Activated B cell treated with CpG ODN at 0.5 μM for 24 hours (primary cell): ENCODE measurements around the gene VGLL4. TPM values are rescaled to one million over a fixed set of nuclear protein-coding genes. Genes with fewer than 3 reads are reported as not detected.

ENCODE experiments used
- ATAC-seq: fragments of 200-7000 bp; cut with Tn5 transposase; one replicate; pipeline ENCODE4 v1.10.0; 2021; ENCODE audit warnings: low read depth, mild to moderate bottlenecking, moderate library complexity
- CTCF ChIA-PET: fragments of 350-600 bp; sonication (Branson Sonifier 250); formaldehyde crosslinking; loops from one replicate; lab custom pipeline; 2021; ENCODE audit warnings: antibody characterized with exemption; lab: Charles Lee
- POLR2A ChIA-PET: fragments of 350-600 bp; sonication (Branson Sonifier 250); formaldehyde crosslinking; loops from one replicate; lab custom pipeline; 2021; ENCODE audit warnings: antibody characterized with exemption; lab: Charles Lee
- DNase-seq: peaks from one replicate; pipeline ENCODE4 v3.0.0; 2022
- H3K27ac Mint-ChIP-seq: one replicate; pipeline ENCODE4 v1.8.0; 2020; ENCODE audit warnings: mixed read lengths
- H3K27me3 Mint-ChIP-seq: one replicate; pipeline ENCODE4 v1.8.0; 2021; ENCODE audit warnings: mixed read lengths
- H3K36me3 Mint-ChIP-seq: one replicate; pipeline ENCODE4 v1.8.0; 2021; ENCODE audit warnings: low read depth, mixed read lengths
- H3K4me1 Mint-ChIP-seq: one replicate; pipeline ENCODE4 v1.8.0; 2021; ENCODE audit warnings: mixed read lengths
- H3K4me3 Mint-ChIP-seq: one replicate; pipeline ENCODE4 v1.8.0; 2020; ENCODE audit warnings: mild to moderate bottlenecking, mixed read lengths
- H3K9me3 Mint-ChIP-seq: one replicate; pipeline ENCODE4 v1.8.0; 2020; ENCODE audit warnings: mixed read lengths
- intact Hi-C: fragments of 100-400 bp; cut with micrococcal nuclease; formaldehyde crosslinking; loops from one replicate; pipeline ENCODE4 v1.15.1; 2024
- total RNA-seq: library from RNA; stranded (reverse); gene quantifications from 2 replicates; pipeline ENCODE4 v1.2.3, GENCODE V29; 2022
- TF ChIP-seq, protein P1 (sequence below): fragments of 200-600 bp; IDR thresholded peaks from one replicate; pipeline ENCODE4 v1.8.0; 2022; ENCODE audit warnings: antibody characterized with exemption, mild to moderate bottlenecking

Gene VGLL4
- total RNA-seq, 1 donor from 2014 or later: 19.3 TPM

DNA sequence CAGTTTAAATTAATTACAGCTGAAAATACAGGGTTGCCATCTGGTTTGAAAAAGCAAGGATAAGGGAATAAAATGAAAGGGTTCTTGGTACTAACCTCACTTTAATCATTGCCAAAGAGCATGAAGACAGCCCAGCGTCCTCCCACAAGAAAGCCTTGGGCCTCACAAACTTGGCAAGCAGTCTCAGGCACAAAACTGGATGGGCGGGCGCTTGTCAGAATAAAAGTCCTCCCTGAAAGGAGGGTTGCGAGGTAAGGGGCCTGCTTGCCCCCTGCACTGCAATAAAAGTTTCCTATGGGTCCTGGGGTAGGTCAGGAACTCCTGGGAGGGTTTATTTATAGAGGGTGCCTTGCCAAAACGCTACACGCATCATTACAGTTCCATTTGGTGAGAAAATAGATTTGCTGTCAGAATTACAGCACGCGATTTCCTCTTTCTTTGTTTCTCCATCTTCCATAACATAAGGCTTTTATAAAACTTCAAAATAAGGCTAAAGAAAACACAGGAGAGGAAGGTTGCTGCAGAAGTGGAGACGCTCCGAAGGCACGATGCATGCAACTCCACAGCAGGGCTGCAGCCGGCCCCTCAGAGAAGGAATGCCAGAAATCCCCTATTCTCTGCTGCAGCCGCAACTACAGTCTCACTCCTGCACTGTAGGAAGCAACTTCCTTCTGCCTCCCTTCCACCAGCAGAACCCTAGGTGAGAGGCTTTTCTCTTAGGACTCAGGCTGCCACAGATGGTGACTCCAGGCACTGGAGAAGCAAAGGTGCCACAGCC, 61.3 kb downstream of the VGLL4 start:
- Mint-ChIP-seq H3K27me3 (no peaks in the 10 kb centered on the region), H3K4me3 (peak overlapping the region; percentile 52), H3K36me3 (peaks cover 14% of the 10 kb centered on the region), H3K9me3 (no peaks in the 10 kb centered on the region), H3K4me1 (peaks cover 33% of the 10 kb centered on the region), H3K27ac (no peak overlapping the region)
- no peak for ATAC-seq
- TF ChIP-seq, protein P1, sequence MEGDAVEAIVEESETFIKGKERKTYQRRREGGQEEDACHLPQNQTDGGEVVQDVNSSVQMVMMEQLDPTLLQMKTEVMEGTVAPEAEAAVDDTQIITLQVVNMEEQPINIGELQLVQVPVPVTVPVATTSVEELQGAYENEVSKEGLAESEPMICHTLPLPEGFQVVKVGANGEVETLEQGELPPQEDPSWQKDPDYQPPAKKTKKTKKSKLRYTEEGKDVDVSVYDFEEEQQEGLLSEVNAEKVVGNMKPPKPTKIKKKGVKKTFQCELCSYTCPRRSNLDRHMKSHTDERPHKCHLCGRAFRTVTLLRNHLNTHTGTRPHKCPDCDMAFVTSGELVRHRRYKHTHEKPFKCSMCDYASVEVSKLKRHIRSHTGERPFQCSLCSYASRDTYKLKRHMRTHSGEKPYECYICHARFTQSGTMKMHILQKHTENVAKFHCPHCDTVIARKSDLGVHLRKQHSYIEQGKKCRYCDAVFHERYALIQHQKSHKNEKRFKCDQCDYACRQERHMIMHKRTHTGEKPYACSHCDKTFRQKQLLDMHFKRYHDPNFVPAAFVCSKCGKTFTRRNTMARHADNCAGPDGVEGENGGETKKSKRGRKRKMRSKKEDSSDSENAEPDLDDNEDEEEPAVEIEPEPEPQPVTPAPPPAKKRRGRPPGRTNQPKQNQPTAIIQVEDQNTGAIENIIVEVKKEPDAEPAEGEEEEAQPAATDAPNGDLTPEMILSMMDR: no peak
- ChIA-PET CTCF (no interaction called here), POLR2A (no interaction called here)
- intact Hi-C loops: no loop called here
- no peak for DNase-seq

DNA sequence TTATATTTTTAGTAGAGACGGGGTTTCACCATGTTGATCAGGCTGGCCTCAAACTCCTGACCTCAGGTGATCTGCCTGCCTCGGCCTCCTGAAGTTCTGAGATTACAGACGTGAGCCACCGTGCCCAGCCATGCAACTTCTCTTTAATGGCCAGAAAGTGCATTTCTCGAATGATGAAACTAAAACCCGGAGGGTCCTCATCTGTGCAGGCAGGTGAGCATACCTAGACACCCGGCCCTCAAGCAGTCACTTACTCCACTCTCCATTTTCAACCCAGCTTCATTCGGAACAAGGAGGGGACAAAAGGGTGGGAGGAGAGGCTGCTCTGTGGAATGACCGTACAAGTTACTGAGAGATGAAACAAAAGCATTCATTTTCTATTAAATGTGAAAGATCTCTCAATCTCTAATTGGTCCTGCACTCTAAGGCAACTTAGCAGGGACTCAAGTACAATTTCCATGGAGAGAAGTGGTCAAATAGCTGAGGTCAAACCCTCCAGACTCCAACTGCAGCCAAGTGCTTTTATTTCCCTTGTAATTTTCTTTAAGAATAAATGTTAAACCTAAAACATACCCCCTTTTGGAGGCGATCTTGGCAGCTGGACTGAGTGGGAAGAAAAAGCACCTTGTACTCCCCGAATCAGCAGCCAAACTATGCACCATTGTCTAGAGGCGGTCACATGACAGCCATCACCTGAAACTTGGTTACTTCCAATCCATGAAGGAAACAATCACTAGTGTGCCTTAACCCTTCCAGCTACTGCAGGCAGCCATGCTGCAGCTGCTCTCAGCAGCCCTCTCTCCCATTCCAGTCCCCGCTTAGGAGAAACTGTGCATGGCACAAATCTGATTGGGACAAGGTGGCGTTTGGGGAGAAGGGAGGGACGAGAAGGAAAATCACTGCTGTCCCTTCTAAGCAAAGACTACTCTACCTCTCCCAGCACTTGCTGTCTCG, 62.2 kb downstream of the VGLL4 start:
- Mint-ChIP-seq H3K4me3 (no peak overlapping the region), H3K27me3 (no peaks in the 10 kb centered on the region), H3K9me3 (no peaks in the 10 kb centered on the region), H3K27ac (no peak overlapping the region), H3K36me3 (peaks cover 10% of the 10 kb centered on the region), H3K4me1 (peaks cover 38% of the 10 kb centered on the region)
- DNase-seq (no peak), ATAC-seq (no peak)
- ChIA-PET POLR2A (no interaction called here), CTCF (no interaction called here)
- TF ChIP-seq, protein P1: no peak
- intact Hi-C loops: no loop called here

DNA sequence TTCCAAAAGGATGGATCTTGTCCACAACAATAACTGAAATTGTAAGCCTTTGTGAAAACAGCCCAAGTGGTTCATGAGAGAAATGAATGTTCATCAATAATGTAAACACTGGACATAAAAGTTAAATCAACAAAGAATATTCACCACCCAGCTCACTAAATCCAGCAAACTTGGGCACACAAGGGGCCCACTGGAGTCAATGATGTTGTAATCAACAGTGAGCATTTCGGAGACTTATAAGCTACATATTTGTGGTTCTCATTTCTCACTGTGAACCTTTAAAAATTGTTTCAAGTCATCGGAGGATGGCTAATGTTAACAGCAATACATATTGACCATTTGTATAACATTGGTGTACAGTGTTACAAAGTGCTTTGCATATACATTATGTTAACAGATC, 63.1 kb downstream of the VGLL4 start:
- POLR2A ChIA-PET: no interaction called here
- no peak overlapping the region for H3K27ac Mint-ChIP-seq
- intact Hi-C loops: no loop called here
- TF ChIP-seq, protein P1: no peak
- no peak for ATAC-seq
- CTCF ChIA-PET: no interaction called here
- no peaks in the 10 kb centered on the region for H3K27me3 Mint-ChIP-seq
- DNase-seq: no peak
- H3K36me3 Mint-ChIP-seq: peaks cover 11% of the 10 kb centered on the region
- no peaks in the 10 kb centered on the region for H3K9me3 Mint-ChIP-seq
- H3K4me3 Mint-ChIP-seq: no peak overlapping the region
- H3K4me1 Mint-ChIP-seq: peaks cover 44% of the 10 kb centered on the region

DNA sequence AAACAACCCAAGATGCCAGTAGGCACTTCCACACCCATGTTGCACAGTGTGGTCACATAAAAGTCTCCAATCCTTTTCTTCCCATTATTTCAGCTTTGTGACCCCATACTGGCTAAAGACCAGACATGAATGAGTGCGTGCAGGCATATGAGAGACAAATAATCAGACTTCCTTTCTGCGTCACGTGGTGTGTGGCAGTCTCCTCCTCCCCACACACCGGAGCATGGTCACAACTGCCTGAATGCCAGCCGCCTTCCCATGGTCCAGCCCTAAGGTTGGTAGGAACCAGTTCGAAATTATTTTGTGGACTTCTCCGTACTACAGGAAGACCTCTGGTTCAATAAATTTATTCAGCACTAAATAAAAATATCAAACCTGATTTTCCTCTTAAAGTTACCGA, 65.5 kb downstream of the VGLL4 start:
- Mint-ChIP-seq H3K36me3 (peaks cover 31% of the 10 kb centered on the region), H3K4me1 (peaks cover 33% of the 10 kb centered on the region), H3K27me3 (no peaks in the 10 kb centered on the region), H3K4me3 (no peak overlapping the region), H3K27ac (no peak overlapping the region), H3K9me3 (no peaks in the 10 kb centered on the region)
- DNase-seq (no peak), ATAC-seq (no peak)
- intact Hi-C loops: no loop called here
- TF ChIP-seq, protein P1: no peak
- POLR2A ChIA-PET: no interaction called here
- CTCF ChIA-PET: no interaction called here

DNA sequence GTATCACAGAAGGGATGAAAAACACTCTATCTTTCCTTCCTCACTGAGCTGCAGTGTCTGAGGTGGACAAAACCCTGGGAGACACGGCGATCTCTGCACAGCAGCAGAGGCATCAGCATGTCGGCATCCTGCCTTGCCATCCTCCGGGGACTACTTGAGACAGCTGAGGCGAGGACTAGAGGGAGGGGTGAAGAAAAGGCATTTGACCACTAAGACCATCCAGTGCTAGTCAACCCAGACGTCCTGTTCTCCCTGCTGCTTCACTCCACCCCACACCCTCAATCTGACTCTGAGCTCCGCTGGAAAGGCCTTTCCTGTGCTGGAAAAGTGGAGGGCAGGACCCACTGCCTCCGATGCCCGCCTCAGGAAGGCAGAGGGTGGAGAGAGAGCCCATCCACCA, 67.3 kb downstream of the VGLL4 start:
- ATAC-seq (no peak), DNase-seq (no peak)
- Mint-ChIP-seq H3K4me1 (peaks cover 19% of the 10 kb centered on the region), H3K9me3 (no peaks in the 10 kb centered on the region), H3K36me3 (peaks cover 35% of the 10 kb centered on the region), H3K27ac (no peak overlapping the region), H3K27me3 (no peaks in the 10 kb centered on the region), H3K4me3 (no peak overlapping the region)
- ChIA-PET CTCF (no interaction called here), POLR2A (no interaction called here)
- TF ChIP-seq, protein P1: no peak
- intact Hi-C loops: no loop called here
